ENCODE results near the gene SOAT1.
"Not testable (repeated sequence)": the region's sequence is repeated elsewhere in the genome, so short reads cannot be mapped to it uniquely, and the experiment has no call there.

SOAT1 gene

GRCh38 chr1:179293340-179294327 lies at the start of gene SOAT1:
Gene SOAT1 (plus strand): TSS chr1:179293797. CDS start chr1:179302685, 8,888 bp downstream.
- peak; percentile 91 to 94 for DNase-seq (ENCODE audit: low read depth in 2 of 2)

- not testable (repeated sequence) for DNase-seq (ENCODE audit: low read depth in 2 of 2)
These were observed 48.2 kb upstream of the SOAT1 start for GRCh38 chr1:179245426-179245825.

GRCh38 chr1:179247923-179248322 lies 45.7 kb upstream of the SOAT1 start:
- DNase-seq (ENCODE audit: low read depth in 2 of 2), result no peak

- DNase-seq (ENCODE audit: low read depth in 2 of 2), result no peak
These were observed 41.9 kb upstream of the SOAT1 start for GRCh38 chr1:179251675-179252074.

GRCh38 chr1:179252606-179253005 lies 41.0 kb upstream of the SOAT1 start:
- no peak for DNase-seq (ENCODE audit: low read depth in 2 of 2)

- DNase-seq (ENCODE audit: low read depth in 2 of 2), result no peak
These were observed 40.2 kb upstream of the SOAT1 start for GRCh38 chr1:179253286-179253972.

- DNase-seq (ENCODE audit: low read depth in 2 of 2), result no peak
These were observed 31.4 kb upstream of the SOAT1 start for GRCh38 chr1:179262183-179262582.

- DNase-seq (ENCODE audit: low read depth in 2 of 2), result no peak
These were observed 30.5 kb upstream of the SOAT1 start for GRCh38 chr1:179263121-179263520.

GRCh38 chr1:179264507-179264906 lies 29.1 kb upstream of the SOAT1 start:
- no peak for DNase-seq (ENCODE audit: low read depth in 2 of 2)

- DNase-seq (ENCODE audit: low read depth in 2 of 2), result no peak
These were observed 24.5 kb upstream of the SOAT1 start for GRCh38 chr1:179269071-179269470.

GRCh38 chr1:179274424-179274823 lies 19.2 kb upstream of the SOAT1 start:
- DNase-seq (ENCODE audit: low read depth in 2 of 2), result not testable (repeated sequence)

- DNase-seq (ENCODE audit: low read depth in 2 of 2), result no peak
These were observed 14.7 kb upstream of the SOAT1 start for GRCh38 chr1:179278920-179279319.

GRCh38 chr1:179283992-179284391 lies 9.6 kb upstream of the SOAT1 start:
- no peak for DNase-seq (ENCODE audit: low read depth in 2 of 2)

GRCh38 chr1:179287946-179288345 lies 5.7 kb upstream of the SOAT1 start:
- no peak for DNase-seq (ENCODE audit: low read depth in 2 of 2)

GRCh38 chr1:179288977-179289376 lies 4.6 kb upstream of the SOAT1 start:
- no peak for DNase-seq (ENCODE audit: low read depth in 2 of 2)

- DNase-seq (ENCODE audit: low read depth in 2 of 2), result no peak
These were observed 1.7 kb downstream of the SOAT1 start for GRCh38 chr1:179295164-179295755.

GRCh38 chr1:179296356-179297104 lies 2.9 kb downstream of the SOAT1 start:
- no peak for DNase-seq (ENCODE audit: low read depth in 2 of 2)

GRCh38 chr1:179297105-179297378 lies 3.4 kb downstream of the SOAT1 start:
- no peak for DNase-seq (ENCODE audit: low read depth in 2 of 2)

- peak; percentile 17 to 30 for DNase-seq (ENCODE audit: low read depth in 2 of 2)
These were observed 5.4 kb downstream of the SOAT1 start for GRCh38 chr1:179298952-179299351.

GRCh38 chr1:179300112-179300511 lies 6.5 kb downstream of the SOAT1 start:
- DNase-seq (ENCODE audit: low read depth in 2 of 2), result no peak

GRCh38 chr1:179302070-179302469 lies 8.5 kb downstream of the SOAT1 start:
- no peak for DNase-seq (ENCODE audit: low read depth in 2 of 2)
